NCI-H1436 (cell line): ENCODE measurements around the gene RAD51B.
"Not testable (repeated sequence)": the region's sequence is repeated elsewhere in the genome, so short reads cannot be mapped to it uniquely, and the experiment has no call there.

Experiments used
- DNase-seq: peaks from one replicate; lab custom pipeline; 2025; lab: John Stamatoyannopoulos, UW

RAD51B gene

GRCh38 chr14:68752271-68753006 lies 932.9 kb downstream of the RAD51B start:
- DNase-seq, result no peak

GRCh38 chr14:68753690-68754089 lies 934.1 kb downstream of the RAD51B start:
- no peak for DNase-seq

GRCh38 chr14:68755016-68755353 lies 935.4 kb downstream of the RAD51B start:
- DNase-seq, result no peak

- DNase-seq, result no peak
Measured at GRCh38 chr14:68756000-68756481, 936.5 kb downstream of the RAD51B start.

GRCh38 chr14:68756734-68757133 lies 937.2 kb downstream of the RAD51B start:
- no peak for DNase-seq

- DNase-seq, result no peak
Measured at GRCh38 chr14:68757618-68758081, 938.1 kb downstream of the RAD51B start.

GRCh38 chr14:68758301-68758700 lies 938.7 kb downstream of the RAD51B start:
- DNase-seq, result no peak

GRCh38 chr14:68759017-68759560 lies 939.5 kb downstream of the RAD51B start:
- no peak for DNase-seq

GRCh38 chr14:68759937-68760336 lies 940.4 kb downstream of the RAD51B start:
- no peak for DNase-seq

- no peak for DNase-seq
Measured at GRCh38 chr14:68760761-68761160, 941.2 kb downstream of the RAD51B start.

GRCh38 chr14:68761391-68761790 lies 941.8 kb downstream of the RAD51B start:
- DNase-seq, result no peak

- no peak for DNase-seq
Measured at GRCh38 chr14:68762953-68763764, 943.6 kb downstream of the RAD51B start.

- DNase-seq, result not testable (repeated sequence)
Measured at GRCh38 chr14:68763843-68764242, 944.3 kb downstream of the RAD51B start.

GRCh38 chr14:68766299-68767247 lies 947.0 kb downstream of the RAD51B start:
- DNase-seq, result no peak

- DNase-seq, result no peak
Measured at GRCh38 chr14:68767248-68767645, 947.7 kb downstream of the RAD51B start.

- no peak for DNase-seq
Measured at GRCh38 chr14:68768316-68768715, 948.7 kb downstream of the RAD51B start.

GRCh38 chr14:68770051-68770450 lies 950.5 kb downstream of the RAD51B start:
- DNase-seq, result no peak

GRCh38 chr14:68770553-68771286 lies 951.1 kb downstream of the RAD51B start:
- no peak for DNase-seq

- DNase-seq, result no peak
Measured at GRCh38 chr14:68771631-68772030, 952.1 kb downstream of the RAD51B start.

GRCh38 chr14:68772761-68773381 lies 953.3 kb downstream of the RAD51B start:
- no peak for DNase-seq
